CD4-positive, alpha-beta T cell (primary cell): ENCODE measurements around the gene STAMBP. TPM values are rescaled to one million over a fixed set of nuclear protein-coding genes. Genes with fewer than 3 reads are reported as not detected.

Source experiments
- ATAC-seq: fragments of 200-7000 bp; cut with Tn5 transposase; one replicate; pipeline ENCODE4 v1.10.0; 2022; ENCODE audit warnings: mild to moderate bottlenecking; ENCODE audit not compliant: poor library complexity
- CTCF ChIA-PET: fragments of 350-600 bp; sonication (Branson Sonifier 250); formaldehyde crosslinking; loops from one replicate; lab custom pipeline; 2021; ENCODE audit warnings: antibody characterized with exemption, inconsistent platforms; lab: Charles Lee
- POLR2A ChIA-PET: fragments of 350-600 bp; sonication (Branson Sonifier 250); formaldehyde crosslinking; loops from one replicate; lab custom pipeline; 2021; ENCODE audit warnings: antibody characterized with exemption, inconsistent platforms; lab: Charles Lee
- DNase-seq, 14 experiments: peaks; one replicate each; pipeline ENCODE4 v3.0.0-alpha.2; 2013 to 2020; ENCODE audit warnings: mixed read lengths in 2 of 14
- H3K27ac ChIP-seq, 2 donors: one replicate each; pipeline versions ENCODE4 v1.5.1 to v1.7.0; 2013; ENCODE audit warnings: low read length in 2 of 2, low read depth in 1 of 2, mild to moderate bottlenecking in 1 of 2
- H3K27me3 ChIP-seq, 2 experiments: 1 replicate in 1 of 2; 2 replicates in 1 of 2; pipeline versions ENCODE4 v1.6.1 to v1.7.0; 2013; ENCODE audit warnings: low read length in 2 of 2, control low read depth in 1 of 2, mild to moderate bottlenecking in 1 of 2, moderate library complexity in 1 of 2; ENCODE audit not compliant: insufficient read depth in 2 of 2, control insufficient read depth in 1 of 2
- H3K36me3 ChIP-seq: one replicate; pipeline ENCODE4 v1.6.1; 2013; ENCODE audit warnings: low read length, control low read depth; ENCODE audit not compliant: insufficient read depth
- H3K4me1 ChIP-seq: one replicate; pipeline ENCODE4 v1.6.1; 2013; ENCODE audit warnings: low read length, control low read depth; ENCODE audit not compliant: insufficient read depth
- H3K4me3 ChIP-seq: one replicate; pipeline ENCODE4 v1.5.1; 2013; ENCODE audit warnings: mild to moderate bottlenecking, low read length, moderate library complexity
- H3K9me3 ChIP-seq, 2 experiments: 1 replicate in 1 of 2; 2 replicates in 1 of 2; pipeline versions ENCODE4 v1.6.1 to v1.7.0; 2013; ENCODE audit warnings: low read length in 2 of 2, mild to moderate bottlenecking in 2 of 2, control low read depth in 1 of 2, moderate library complexity in 1 of 2; ENCODE audit not compliant: control insufficient read depth in 1 of 2, insufficient read depth in 1 of 2
- H3K27ac Mint-ChIP-seq: one replicate; pipeline ENCODE4 v1.8.0; 2020; ENCODE audit warnings: mixed read lengths
- H3K27me3 Mint-ChIP-seq: one replicate; pipeline ENCODE4 v1.8.0; 2021; ENCODE audit warnings: mixed read lengths
- H3K36me3 Mint-ChIP-seq: one replicate; pipeline ENCODE4 v1.8.0; 2021; ENCODE audit warnings: low read depth, mixed read lengths
- H3K4me1 Mint-ChIP-seq: one replicate; pipeline ENCODE4 v1.8.0; 2021; ENCODE audit warnings: low read depth, mixed read lengths
- H3K4me3 Mint-ChIP-seq: one replicate; pipeline ENCODE4 v1.8.0; 2020; ENCODE audit warnings: mild to moderate bottlenecking, mixed read lengths
- H3K9me3 Mint-ChIP-seq: one replicate; pipeline ENCODE4 v1.8.0; 2020; ENCODE audit warnings: mixed read lengths
- CTCF ChIP-seq: fragments of 200-600 bp; IDR thresholded peaks from one replicate; pipeline ENCODE4 v1.8.0; 2022; ENCODE audit warnings: antibody characterized with exemption, mild to moderate bottlenecking
- intact Hi-C, 2 experiments: fragments of 100-400 bp; cut with DNase I in 1 of 2; cut with micrococcal nuclease in 1 of 2; formaldehyde crosslinking; loops; one replicate each; pipeline versions ENCODE4 v1.15.1 to v1.9.0; 2023 to 2025; cut with DNase I, micrococcal nuclease
- total RNA-seq, 174 experiments: library from RNA in 2 of 174; stranded (reverse) in 2 of 174; gene quantifications; one replicate each; pipeline ENCODE4 v1.2.3 and lab custom pipeline; 2021 to 2026

Gene STAMBP
- total RNA-seq, 2 experiments from 2014 or later = 11.3 to 13.8 TPM

GRCh38 chr2:73862987-73863386 is 34.2 kb downstream of the STAMBP start:
- ChIA-PET CTCF (no interaction called here), POLR2A (no interaction called here)
- H3K27ac ChIP-seq = no peak overlapping the region
- H3K36me3 ChIP-seq = peaks cover 82% of the 10 kb centered on the region
- Mint-ChIP-seq H3K36me3 (peaks cover 51% of the 10 kb centered on the region), H3K4me3 (no peak overlapping the region), H3K27ac (no peak overlapping the region), H3K27me3 (no peaks in the 10 kb centered on the region), H3K9me3 (no peaks in the 10 kb centered on the region), H3K4me1 (no peaks in the 10 kb centered on the region)
- H3K9me3 ChIP-seq = no peaks in the 10 kb centered on the region
- ATAC-seq (no peak), DNase-seq (no peak)
- no peaks in the 10 kb centered on the region for H3K4me1 ChIP-seq
- H3K27me3 ChIP-seq = no peaks in the 10 kb centered on the region
- TF ChIP-seq CTCF = no peak
- intact Hi-C loops = no loop called here
- H3K4me3 ChIP-seq = no peak overlapping the region

GRCh38 chr2:73868204-73868978 is 39.6 kb downstream of the STAMBP start:
- DNase-seq (no peak), ATAC-seq (no peak)
- H3K36me3 Mint-ChIP-seq = peaks cover 44% of the 10 kb centered on the region
- no peaks in the 10 kb centered on the region for H3K27me3 Mint-ChIP-seq
- TF ChIP-seq CTCF = no peak
- no peaks in the 10 kb centered on the region for H3K9me3 Mint-ChIP-seq
- H3K9me3 ChIP-seq = no peaks in the 10 kb centered on the region
- H3K27ac Mint-ChIP-seq = no peak overlapping the region
- intact Hi-C loops = no loop called here
- ChIA-PET POLR2A (no interaction called here), CTCF (no interaction called here)
- H3K36me3 ChIP-seq = peaks cover 34% of the 10 kb centered on the region
- no peaks in the 10 kb centered on the region for H3K4me1 ChIP-seq
- no peak overlapping the region for H3K4me3 Mint-ChIP-seq
- no peaks in the 10 kb centered on the region for H3K4me1 Mint-ChIP-seq
- H3K27ac ChIP-seq = no peak overlapping the region
- H3K4me3 ChIP-seq = no peak overlapping the region
- H3K27me3 ChIP-seq = no peaks in the 10 kb centered on the region

GRCh38 chr2:73870084-73870483 is 41.3 kb downstream of the STAMBP start:
- no peak overlapping the region for H3K4me3 Mint-ChIP-seq
- Histone ChIP-seq H3K4me3 (no peak overlapping the region), H3K9me3 (no peaks in the 10 kb centered on the region), H3K27ac (no peak overlapping the region), H3K36me3 (peaks cover 18% of the 10 kb centered on the region), H3K27me3 (no peaks in the 10 kb centered on the region), H3K4me1 (no peaks in the 10 kb centered on the region)
- ChIA-PET POLR2A (no interaction called here), CTCF (no interaction called here)
- H3K4me1 Mint-ChIP-seq = no peaks in the 10 kb centered on the region
- ATAC-seq = no peak
- no peak for DNase-seq
- H3K9me3 Mint-ChIP-seq = no peaks in the 10 kb centered on the region
- intact Hi-C loops = no loop called here
- no peak for TF ChIP-seq CTCF
- no peaks in the 10 kb centered on the region for H3K27me3 Mint-ChIP-seq
- H3K27ac Mint-ChIP-seq = no peak overlapping the region
- peaks cover 27% of the 10 kb centered on the region for H3K36me3 Mint-ChIP-seq
